H1 (cell line): Measurements from ENCODE around the gene TAF13. TPM values are rescaled to one million over a fixed set of nuclear protein-coding genes. Genes with fewer than 3 reads are reported as not detected.

Experiments
- BACH1 ChIP-seq: IDR thresholded peaks from 2 replicates; pipeline ENCODE4 v1.6.1; 2012; ENCODE audit warnings: low read length, improper control_type of control experiment
- BRCA1 ChIP-seq: IDR thresholded peaks from 2 replicates; pipeline ENCODE4 v1.6.1; 2012; ENCODE audit warnings: low read depth, low read length, improper control_type of control experiment
- CEBPB ChIP-seq: IDR thresholded peaks from 2 replicates; pipeline ENCODE4 v1.6.1; 2012; ENCODE audit warnings: low read depth, low read length
- CHD7 ChIP-seq: fragments of 300-600 bp; sonication (generic); IDR thresholded peaks from 2 replicates; pipeline ENCODE4 v1.7.1; 2012; ENCODE audit warnings: low read length, moderate library complexity, mild to moderate bottlenecking, inconsistent platforms; ENCODE audit not compliant: insufficient replicate concordance
- HDAC6 ChIP-seq: IDR thresholded peaks from one replicate; pipeline ENCODE4 v1.7.1; 2012; ENCODE audit warnings: low read depth, mild to moderate bottlenecking, inconsistent platforms, low read length, moderate library complexity
- KDM1A ChIP-seq: fragments of 200-600, 300-600 bp; sonication (generic); IDR thresholded peaks from 2 replicates; pipeline ENCODE4 v1.7.1; 2016; ENCODE audit warnings: mild to moderate bottlenecking, low read length, borderline replicate concordance
- MAFK ChIP-seq: IDR thresholded peaks from 2 replicates; pipeline ENCODE4 v1.6.1; 2012; ENCODE audit warnings: low read depth, mild to moderate bottlenecking, improper control_type of control experiment, low read length
- NRF1 ChIP-seq: IDR thresholded peaks from 2 replicates; pipeline ENCODE4 v1.6.1; 2011; ENCODE audit warnings: mild to moderate bottlenecking, low read depth, low read length, improper control_type of control experiment
- POLR2A ChIP-seq, 2 experiments: IDR thresholded peaks; 1 replicate in 1 of 2; 2 replicates in 1 of 2; pipeline ENCODE4 v1.6.1; 2011; ENCODE audit warnings: low read depth in 2 of 2, low read length in 2 of 2, mild to moderate bottlenecking in 2 of 2; ENCODE audit errors: control extremely low read depth in 1 of 2
- SIRT6 ChIP-seq: IDR thresholded peaks from one replicate; pipeline ENCODE4 v1.7.1; 2012; ENCODE audit warnings: low read length, inconsistent platforms
- SP2 ChIP-seq: IDR thresholded peaks from 2 replicates; pipeline ENCODE4 v1.6.1; 2012; ENCODE audit warnings: mild to moderate bottlenecking, low read length, inconsistent platforms
- TEAD4 ChIP-seq: IDR thresholded peaks from 2 replicates; pipeline ENCODE4 v1.6.1; 2012; ENCODE audit warnings: low read depth, low read length, inconsistent platforms, mixed read lengths
- polyA plus RNA-seq, 7 experiments: library from polyadenylated mRNA; depleted of rRNA in 3 of 7; stranded (reverse) in 5 of 7; unstranded in 2 of 7; fragments of >200 nt in 5 of 7; fragments of 200-250 nt in 2 of 7; gene quantifications; 1 replicate in 5 of 7; 2 replicates in 1 of 7; 4 replicates in 1 of 7; pipeline versions ENCODE4 v1.2.1 to v1.2.3, GENCODE V29; 2011 to 2013; ENCODE audit warnings: missing spikeins in 2 of 7, mixed read lengths in 2 of 7
- total RNA-seq: library from RNA; stranded (reverse); fragmentation: NEBNext Ultra II Directional; extraction: Animal tissue kit (Norgen Biotek cat#: 25700); gene quantifications from 2 replicates; pipeline ENCODE4 v1.2.1, GENCODE V29; 2021

TAF13 gene
- total and polyA plus RNA-seq, 2 of the 8 experiments (the other 6 are each of a cell fraction or from before 2014, with no cell fraction given), result 13.1 to 41.7 TPM

DNA sequence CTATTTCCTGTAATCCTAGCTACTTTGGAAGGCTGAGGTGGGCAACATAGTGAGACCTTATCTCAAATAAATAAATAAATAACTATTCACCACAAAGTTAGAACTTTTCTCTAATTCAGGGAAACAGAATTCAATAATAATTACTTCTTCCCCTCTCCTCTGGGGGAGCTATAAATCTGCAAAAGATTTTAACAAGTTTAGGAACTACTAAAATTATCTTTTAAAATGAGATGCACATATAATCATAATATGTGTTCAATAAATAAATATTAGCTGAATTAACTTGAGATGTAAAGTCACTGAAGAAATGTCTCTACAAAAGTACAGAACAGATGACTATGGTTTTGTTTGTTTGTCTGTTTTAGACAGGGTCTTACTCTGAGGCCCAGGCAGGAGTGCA, 48.0 kb downstream of the TAF13 start (continued):
- TF ChIP-seq CHD7 (no peak), SIRT6 (no peak), TEAD4 (no peak), POLR2A (IDR thresholded peaks at IDR 0.05; ENCODE audit: control extremely low read depth in 1 of 2, low read depth in 2 of 2, low read length in 2 of 2) (no peak), SP2 (no peak), BRCA1 (no peak), NRF1 (no peak), BACH1 (no peak), MAFK (no peak), CEBPB (no peak), HDAC6 (no peak), KDM1A (no peak)
- TF ChIP-seq, all 59 proteins: peak for 0
